Sigmoid colon (tissue), 7 donors: ENCODE data around the gene SYNE3. TPM values are rescaled to one million over a fixed set of nuclear protein-coding genes. Genes with fewer than 3 reads are reported as not detected.

Source experiments
- DNase-seq: peaks from one replicate; pipeline ENCODE4 v3.0.0-alpha.2; 2019
- H3K27ac ChIP-seq, 4 donors: fragments of 200-600 bp; sonication (generic); one replicate each; pipeline ENCODE4 v1.5.1; 2016 to 2019; ENCODE audit warnings: mild to moderate bottlenecking in 1 of 4
- H3K27me3 ChIP-seq, 3 donors: fragments of 200-600 bp; sonication (generic); one replicate each; pipeline ENCODE4 v1.5.1; 2019; ENCODE audit warnings: mild to moderate bottlenecking in 1 of 3
- H3K36me3 ChIP-seq, 4 donors: fragments of 200-600 bp; sonication (generic); one replicate each; pipeline ENCODE4 v1.5.1; 2016 to 2019
- H3K4me1 ChIP-seq, 4 donors: fragments of 200-600 bp; sonication (generic); one replicate each; pipeline ENCODE4 v1.5.1; 2017 to 2019
- H3K4me3 ChIP-seq, 4 donors: fragments of 200-600 bp; sonication (generic); one replicate each; pipeline ENCODE4 v1.5.1; 2017 to 2019; ENCODE audit warnings: mild to moderate bottlenecking in 2 of 4, moderate library complexity in 1 of 4
- H3K9me3 ChIP-seq, 4 donors: fragments of 200-600 bp in 3 of 4; sonication (generic) in 3 of 4; one replicate each; pipeline versions ENCODE4 v1.5.1 to v1.6.1; 2013 to 2019
- CTCF ChIP-seq, 4 experiments: fragments of 450-650 bp in 3 of 4; fragments of 200-600 bp in 1 of 4; IDR thresholded peaks; one replicate each; pipeline ENCODE4 v1.5.1; 2016 to 2019; ENCODE audit warnings: antibody characterized with exemption in 4 of 4, mild to moderate bottlenecking in 3 of 4, moderate library complexity in 2 of 4
- EP300 ChIP-seq, 4 donors: sonication (generic); formaldehyde crosslinking; IDR thresholded peaks; one replicate each; pipeline ENCODE4 v1.6.1; 2017; ENCODE audit warnings: antibody characterized with exemption in 4 of 4
- POLR2A ChIP-seq, 2 donors: fragments of 450-650 bp; IDR thresholded peaks; one replicate each; pipeline ENCODE4 v1.6.1; 2016; ENCODE audit warnings: antibody characterized with exemption in 2 of 2, mild to moderate bottlenecking in 2 of 2, moderate library complexity in 2 of 2
- POLR2AphosphoS5 ChIP-seq, 4 donors: sonication (generic); formaldehyde crosslinking; IDR thresholded peaks; one replicate each; pipeline ENCODE4 v1.6.1; 2017; ENCODE audit warnings: antibody characterized with exemption in 4 of 4
- WGBS, 2 donors: extraction: QIAGEN DNeasy Blood & Tissue Kit; methylation state at CpG; one replicate each; pipeline ENCODE4 v1.1.7; 2013; 5-methylcytosine and 5-hydroxymethylcytosine counted together
- intact Hi-C: fragments of 100-400 bp; cut with DNase I; formaldehyde crosslinking; loops from one replicate; pipeline ENCODE4 v1.15.1; 2023
- polyA plus RNA-seq, 3 donors: library from polyadenylated mRNA; stranded (reverse); fragments of 200-250 nt; gene quantifications; one replicate each; pipeline ENCODE4 v1.2.3, GENCODE V29; 2013
- total RNA-seq, 4 donors: library from RNA; depleted of rRNA; stranded (reverse); fragments of >200 nt; gene quantifications; one replicate each; pipeline ENCODE4 v1.1.0, GENCODE V29; 2016
- donor health status: healthy with polysubstance abuse.
- donor health status: Bipolar disorder and iron deficiency.
- donor health status: healthy.

Gene SYNE3
- total and polyA plus RNA-seq, 7 donors, result 0.69 to 11.8 (median 6.3) TPM

GRCh38 chr14:95496111-95496681 lies 20.3 kb downstream of the SYNE3 start:
- Histone ChIP-seq H3K4me1 (peaks cover 0 to 43% (median 39%) of the 10 kb centered on the region in 4 donors), H3K36me3 (no peaks in the 10 kb centered on the region), H3K27me3 (no peaks in the 10 kb centered on the region), H3K4me3 (no peak overlapping the region), H3K9me3 (no peaks in the 10 kb centered on the region), H3K27ac (peak overlapping the region; percentile 5 to 46 (median 37))
- DNase-seq, result no peak
- intact Hi-C loops, result no loop called here
- no peak for TF ChIP-seq POLR2A (IDR thresholded peaks at IDR 0.05)
- TF ChIP-seq CTCF (IDR thresholded peaks at IDR 0.05), result no peak
- no peak for TF ChIP-seq POLR2AphosphoS5 (IDR thresholded peaks at IDR 0.05)
- no peak for TF ChIP-seq EP300 (IDR thresholded peaks at IDR 0.05)
- WGBS, 2 donors, result 47 to 67% methylated on average over 4 of the region's 4 CpGs

DNA sequence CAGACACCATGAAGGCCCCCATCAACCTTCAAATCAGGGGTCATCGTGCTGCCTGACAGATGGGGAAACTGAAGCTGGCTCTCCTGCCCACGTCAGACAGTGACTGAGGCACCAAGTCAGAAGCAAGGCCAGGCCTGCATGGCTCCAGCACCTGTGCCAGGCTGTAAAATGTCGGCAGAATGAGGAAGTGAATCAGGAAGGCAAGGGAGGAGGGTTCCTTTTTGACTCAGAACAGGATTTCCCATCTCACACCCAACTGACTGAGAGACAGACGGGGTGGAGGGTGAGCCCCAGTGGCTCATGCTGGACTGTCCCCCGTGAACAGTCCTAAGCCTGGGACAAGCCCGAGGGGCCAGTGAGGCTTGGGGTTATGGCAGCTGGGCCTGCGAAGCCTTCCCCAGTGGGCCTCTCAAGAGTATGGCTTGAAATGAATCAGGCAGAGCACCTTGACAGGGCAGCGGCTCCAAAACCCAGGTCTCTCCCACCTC lies 20.9 kb downstream of the SYNE3 start:
- DNase-seq, result no peak
- 54 to 60% methylated on average over 8 of the region's 8 CpGs for WGBS, 2 donors
- no peaks in the 10 kb centered on the region for H3K27me3 ChIP-seq
- H3K36me3 ChIP-seq, result no peaks in the 10 kb centered on the region
- no peak overlapping the region for H3K4me3 ChIP-seq
- no peaks in the 10 kb centered on the region for H3K9me3 ChIP-seq
- TF ChIP-seq CTCF (IDR thresholded peaks at IDR 0.05) (no peak), POLR2A (IDR thresholded peaks at IDR 0.05) (no peak), EP300 (IDR thresholded peaks at IDR 0.05) (no peak), POLR2AphosphoS5 (IDR thresholded peaks at IDR 0.05) (no peak)
- peaks cover 0 to 44% (median 41%) of the 10 kb centered on the region in 4 donors for H3K4me1 ChIP-seq
- intact Hi-C loops, result no loop called here
- H3K27ac ChIP-seq, result peak overlapping the region; percentile 5 to 46 (median 37)

DNA sequence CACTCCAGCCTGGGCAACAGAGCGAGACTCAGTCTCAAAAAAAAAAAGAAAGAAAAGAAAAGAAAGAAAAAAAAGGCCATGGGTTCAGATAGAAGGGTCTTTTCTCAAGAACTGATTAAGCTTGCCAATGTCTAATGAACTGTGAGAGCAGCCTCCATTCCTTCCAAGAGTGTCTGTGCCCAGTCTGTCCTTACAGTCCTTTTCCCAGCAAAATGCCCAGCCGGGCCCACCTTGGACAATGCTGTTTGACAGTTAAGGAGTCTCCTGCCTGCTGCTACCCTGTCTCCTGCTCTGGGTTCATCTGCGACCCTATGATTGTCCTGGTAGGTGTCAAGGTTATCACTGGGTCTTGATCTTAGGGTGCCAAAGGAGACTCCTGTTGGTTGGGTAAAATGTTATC lies 21.4 kb downstream of the SYNE3 start:
- Histone ChIP-seq H3K9me3 (no peaks in the 10 kb centered on the region), H3K36me3 (no peaks in the 10 kb centered on the region), H3K4me3 (no peak overlapping the region), H3K4me1 (peaks cover 0 to 48% (median 40%) of the 10 kb centered on the region in 4 donors), H3K27me3 (no peaks in the 10 kb centered on the region), H3K27ac (peak overlapping the region in 2 of 4 donors; percentile 43 to 46)
- intact Hi-C loops, result no loop called here
- no peak for DNase-seq
- WGBS, 2 donors, result 87 to 93% methylated on average over 3 of the region's 3 CpGs
- no peak for TF ChIP-seq POLR2A (IDR thresholded peaks at IDR 0.05)
- no peak for TF ChIP-seq EP300 (IDR thresholded peaks at IDR 0.05)

DNA sequence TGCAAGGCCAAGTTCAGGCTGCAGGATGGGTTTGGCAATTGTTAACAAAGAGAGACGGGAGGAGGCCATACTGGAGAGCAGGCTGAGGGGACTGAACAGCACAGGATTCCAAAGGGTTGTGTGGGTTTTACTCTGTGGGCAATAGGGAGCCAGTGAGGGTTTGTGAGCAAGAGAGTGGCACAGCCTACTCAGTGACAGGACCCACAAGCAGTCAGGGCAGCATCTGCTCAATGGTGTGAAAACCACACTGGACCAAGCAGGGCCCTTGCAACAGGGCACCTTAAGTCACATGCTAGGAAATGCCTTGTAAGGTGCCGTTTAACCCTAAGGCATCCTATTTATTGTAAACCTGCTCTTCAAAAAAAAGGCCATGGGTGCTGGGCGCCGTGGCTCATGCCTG lies 22.0 kb downstream of the SYNE3 start:
- TF ChIP-seq POLR2A (IDR thresholded peaks at IDR 0.05), result no peak
- Histone ChIP-seq H3K36me3 (no peaks in the 10 kb centered on the region), H3K27ac (no peak overlapping the region), H3K9me3 (no peaks in the 10 kb centered on the region), H3K4me1 (peaks cover 0 to 48% (median 43%) of the 10 kb centered on the region in 4 donors), H3K27me3 (no peaks in the 10 kb centered on the region), H3K4me3 (no peak overlapping the region)
- WGBS, 2 donors, result 85 to 96% methylated on average over 4 of the region's 4 CpGs
- DNase-seq, result no peak
- intact Hi-C loops, result no loop called here

DNA sequence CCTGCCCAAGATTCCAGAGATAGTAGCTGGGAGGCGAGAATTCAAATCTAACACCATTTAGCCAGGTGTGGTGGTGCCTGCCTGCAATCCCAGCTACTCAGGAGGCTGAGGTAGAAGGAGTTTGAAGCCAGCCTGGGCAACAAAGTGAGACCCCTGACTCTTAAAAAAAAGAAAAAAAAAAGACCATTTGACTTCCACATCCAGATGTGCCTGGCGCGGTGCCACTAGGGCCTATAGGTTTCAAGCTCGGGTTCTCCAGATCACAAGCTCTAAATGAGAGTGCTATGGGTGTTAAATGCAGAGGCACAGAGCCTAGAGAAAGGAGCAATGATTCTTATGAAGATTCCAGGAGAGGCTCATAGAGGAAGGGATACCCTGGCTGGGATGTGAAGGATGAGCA lies 22.5 kb downstream of the SYNE3 start:
- no peaks in the 10 kb centered on the region for H3K27me3 ChIP-seq
- H3K36me3 ChIP-seq, result no peaks in the 10 kb centered on the region
- DNase-seq, result no peak
- no peak overlapping the region for H3K4me3 ChIP-seq
- TF ChIP-seq EP300 (IDR thresholded peaks at IDR 0.05) (no peak), POLR2A (IDR thresholded peaks at IDR 0.05) (no peak), POLR2AphosphoS5 (IDR thresholded peaks at IDR 0.05) (no peak), CTCF (IDR thresholded peaks at IDR 0.05) (no peak)
- H3K4me1 ChIP-seq, result peaks cover 0 to 50% (median 42%) of the 10 kb centered on the region in 4 donors
- intact Hi-C loops, result no loop called here
- 93 to 94% methylated on average over 4 of the region's 4 CpGs for WGBS, 2 donors
- H3K27ac ChIP-seq, result no peak overlapping the region
- no peaks in the 10 kb centered on the region for H3K9me3 ChIP-seq

GRCh38 chr14:95493503-95493902 lies 22.9 kb downstream of the SYNE3 start:
- Histone ChIP-seq H3K27me3 (no peaks in the 10 kb centered on the region), H3K36me3 (no peaks in the 10 kb centered on the region), H3K27ac (no peak overlapping the region), H3K4me1 (peaks cover 0 to 47% (median 41%) of the 10 kb centered on the region in 4 donors), H3K9me3 (no peaks in the 10 kb centered on the region), H3K4me3 (no peak overlapping the region)
- WGBS, 2 donors, result 97% methylated on average over 5 of the region's 5 CpGs
- no peak for DNase-seq
- intact Hi-C loops, result no loop called here
- TF ChIP-seq CTCF (IDR thresholded peaks at IDR 0.05) (no peak), POLR2AphosphoS5 (IDR thresholded peaks at IDR 0.05) (no peak), EP300 (IDR thresholded peaks at IDR 0.05) (no peak), POLR2A (IDR thresholded peaks at IDR 0.05) (no peak)
